Stimulated activated CD4-positive, alpha-beta T cell treated with anti-CD3 and anti-CD28 coated beads, TNF-alpha, amount 100 ng/mL, for 48 hours (primary cell): ENCODE measurements around the gene PIBF1.
"Not testable (repeated sequence)": the region's sequence is repeated elsewhere in the genome, so short reads cannot be mapped to it uniquely, and the experiment has no call there.

ENCODE experiments used
- DNase-seq, 3 donors: peaks; one replicate each; pipeline ENCODE4 v3.0.0-alpha.2; 2020; ENCODE audit warnings: low read depth in 3 of 3

Gene PIBF1

DNA sequence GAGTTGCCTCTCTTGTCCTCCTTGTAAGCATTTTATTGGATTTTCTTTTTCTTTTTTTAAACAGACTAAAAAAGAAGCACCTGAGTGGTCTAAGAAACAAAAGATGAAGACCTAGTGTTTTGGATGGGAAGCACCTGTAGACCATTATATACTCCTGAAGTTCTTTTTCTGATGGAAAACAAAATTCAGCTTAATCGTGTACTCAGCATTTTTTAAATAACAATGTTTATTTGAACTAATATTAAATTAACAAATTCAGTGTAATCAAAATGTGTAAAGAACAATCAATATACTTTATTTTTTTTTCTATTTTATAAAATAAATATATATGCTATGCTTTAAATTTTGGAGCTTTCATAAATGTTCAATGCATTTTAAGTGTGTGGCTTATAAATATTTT, 233.9 kb downstream of the PIBF1 start:
- DNase-seq: no peak

DNA sequence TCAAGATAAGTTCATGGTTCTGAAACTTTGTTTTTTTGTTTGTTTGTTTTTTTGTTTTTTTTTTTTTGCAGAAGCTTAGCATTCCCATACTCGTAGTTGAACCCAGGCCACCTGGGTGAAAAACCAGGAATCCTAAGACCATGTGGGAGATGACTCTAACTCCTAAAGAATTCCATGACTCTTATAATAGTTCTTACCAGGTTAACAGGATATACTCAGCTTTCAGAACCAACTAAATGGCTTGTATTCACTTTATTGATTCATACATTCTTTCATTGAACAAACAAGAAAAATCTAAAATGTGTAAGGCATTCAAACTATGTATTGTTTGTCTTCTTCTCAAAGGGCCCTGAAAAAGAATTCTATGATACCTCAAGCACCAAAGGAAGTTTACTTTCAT, 236.4 kb downstream of the PIBF1 start:
- no peak for DNase-seq

DNA sequence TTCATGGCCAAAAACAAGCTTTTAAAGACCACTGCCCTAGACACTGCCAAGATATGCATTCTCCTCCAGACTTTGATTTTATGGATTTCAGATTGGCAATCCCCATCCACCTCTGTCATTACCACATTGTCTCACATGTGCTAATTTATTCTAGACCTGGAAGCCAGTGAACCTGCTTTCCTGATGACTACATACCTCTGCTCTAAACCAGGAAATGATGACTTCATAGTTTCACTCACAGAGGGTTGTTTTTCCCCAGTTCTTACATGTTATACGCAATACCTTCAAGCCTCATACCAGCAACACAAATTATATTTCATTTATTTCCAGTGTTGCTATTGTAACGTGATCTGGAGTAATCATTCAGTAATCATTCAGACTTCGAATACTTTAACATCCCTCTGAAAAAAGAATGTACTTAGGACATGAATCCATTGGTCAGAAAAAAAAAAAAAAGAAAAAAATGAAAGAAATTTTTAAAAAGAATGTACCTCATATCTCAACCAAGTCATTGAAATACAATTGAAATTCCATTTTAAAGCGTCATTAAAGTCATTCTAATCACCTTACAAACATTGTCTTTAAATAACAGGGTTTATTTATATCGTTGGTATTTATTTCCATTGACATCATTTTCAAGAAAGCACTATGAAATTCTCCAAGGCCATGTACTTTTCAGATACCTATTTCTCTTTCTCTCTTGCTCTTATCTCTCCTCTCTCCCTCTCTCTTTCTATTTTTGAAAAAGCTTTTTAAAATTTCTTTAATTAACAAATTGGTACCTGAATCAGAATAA, 243.5 kb downstream of the PIBF1 start:
- no peak for DNase-seq

DNA sequence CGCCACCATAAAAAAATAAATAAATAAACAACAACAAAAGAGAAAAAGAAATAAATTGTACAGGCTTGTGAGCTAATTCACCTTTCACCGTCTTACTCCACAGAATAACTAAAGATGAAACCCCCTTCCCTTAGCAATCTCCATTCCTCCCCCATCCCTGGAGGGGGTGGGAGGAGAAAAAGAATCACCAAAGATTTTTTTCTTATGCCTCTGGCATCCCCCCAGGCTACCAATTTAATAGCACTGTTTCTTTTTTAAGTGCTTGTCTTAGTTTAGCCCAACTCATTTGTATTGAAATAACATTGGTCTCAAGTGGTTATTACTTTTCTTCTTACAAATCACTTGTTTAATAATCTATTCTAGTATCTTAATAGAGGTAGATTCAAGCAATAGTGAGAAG, 253.0 kb downstream of the PIBF1 start:
- DNase-seq: no peak

DNA sequence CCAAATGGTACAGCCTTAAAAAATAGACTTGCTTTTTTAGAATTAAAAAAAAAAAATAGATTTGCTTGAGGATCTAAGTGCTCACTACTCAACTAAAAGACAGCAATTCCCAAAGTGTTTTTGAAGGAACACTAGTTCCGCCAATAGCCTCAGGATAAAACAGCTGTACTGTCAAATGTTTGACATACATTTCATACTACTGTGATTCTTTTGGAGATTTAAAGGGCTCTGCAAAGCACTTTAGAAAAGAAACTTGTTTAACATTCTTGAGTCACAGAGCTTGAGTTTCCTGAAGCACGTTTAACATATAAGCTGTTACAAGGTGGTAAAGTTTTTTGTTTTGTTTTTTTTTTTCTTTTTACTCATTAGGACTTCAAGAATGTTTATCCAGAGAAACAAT, 253.7 kb downstream of the PIBF1 start:
- DNase-seq: no peak

DNA sequence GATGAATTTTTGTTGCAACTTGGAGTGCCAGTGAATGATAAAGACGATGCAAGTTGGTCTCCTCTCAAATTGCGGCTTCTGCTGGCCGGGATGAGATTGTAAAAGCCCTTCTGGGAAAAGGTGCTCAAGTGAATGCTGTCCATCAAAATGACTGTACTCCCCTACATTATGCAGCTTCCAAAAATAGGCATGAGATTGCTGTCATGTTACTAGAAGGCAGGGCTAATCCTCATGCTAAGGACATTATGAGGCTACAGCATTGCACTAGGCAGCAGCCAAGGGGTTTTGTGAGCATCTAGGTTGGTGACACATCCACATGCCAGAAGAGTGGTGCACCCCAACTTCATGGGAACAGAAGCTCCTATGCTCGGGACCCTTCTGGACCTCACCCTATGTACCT, 254.6 kb downstream of the PIBF1 start:
- DNase-seq: no peak

DNA sequence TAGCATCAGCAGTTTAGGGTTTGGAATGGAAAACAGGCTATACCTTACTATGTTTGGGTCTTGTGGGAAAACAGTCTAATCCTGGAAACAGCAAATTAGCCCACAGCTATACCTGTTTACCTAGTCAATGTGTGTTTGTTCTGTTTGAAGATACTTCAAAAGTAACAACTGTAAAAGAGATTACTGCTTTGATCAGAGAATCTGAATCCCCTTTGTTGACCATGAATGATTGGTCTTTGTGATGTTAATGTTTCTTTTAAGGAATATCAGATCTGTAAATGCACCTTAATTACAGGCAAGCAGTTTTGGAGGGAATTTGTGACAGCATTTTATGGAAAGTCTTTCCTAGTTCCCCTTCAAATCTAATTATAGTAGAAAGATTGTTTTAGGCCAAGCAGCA, 256.1 kb downstream of the PIBF1 start:
- no peak for DNase-seq

DNA sequence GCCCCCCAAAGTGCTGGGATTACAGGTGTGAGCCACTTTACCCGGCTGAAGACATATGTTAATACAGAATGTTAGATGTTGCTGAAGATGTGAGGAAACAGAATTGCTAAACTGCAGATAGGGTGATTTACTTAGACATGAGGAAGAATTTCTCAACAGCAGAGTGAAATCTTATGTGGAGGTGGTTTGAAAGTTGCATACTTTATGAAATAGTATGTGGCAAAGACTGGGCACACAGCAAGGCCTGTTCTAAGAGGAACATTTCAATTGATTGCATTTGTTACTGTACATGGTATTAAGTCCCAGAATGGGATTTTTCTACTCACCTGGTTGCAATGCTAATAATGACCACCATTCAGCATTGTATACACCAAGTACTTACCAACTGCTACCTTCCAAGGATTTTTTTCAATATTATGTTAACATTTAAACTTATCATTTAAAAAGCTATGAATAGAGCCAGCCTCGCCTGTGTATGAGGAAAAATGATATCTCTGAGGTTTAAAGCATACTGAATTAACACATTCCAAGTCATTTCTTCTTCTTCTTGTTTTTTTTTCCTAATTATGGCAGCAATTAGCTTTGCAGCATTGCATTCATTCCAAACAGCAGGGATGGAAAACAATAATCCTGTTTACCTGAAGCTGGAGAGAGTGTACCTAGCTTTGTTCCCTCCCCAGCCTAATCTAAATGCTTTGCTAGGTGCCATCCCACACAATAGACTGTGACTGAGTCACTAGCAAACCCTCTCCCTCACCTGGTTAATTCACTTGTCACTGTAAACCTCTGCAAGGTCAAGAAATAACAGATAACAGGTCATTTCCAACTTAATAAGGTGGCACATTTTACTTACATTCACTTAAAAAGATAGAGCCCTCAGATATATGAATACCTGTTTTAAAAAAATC, 257.5 kb downstream of the PIBF1 start:
- DNase-seq: no peak

DNA sequence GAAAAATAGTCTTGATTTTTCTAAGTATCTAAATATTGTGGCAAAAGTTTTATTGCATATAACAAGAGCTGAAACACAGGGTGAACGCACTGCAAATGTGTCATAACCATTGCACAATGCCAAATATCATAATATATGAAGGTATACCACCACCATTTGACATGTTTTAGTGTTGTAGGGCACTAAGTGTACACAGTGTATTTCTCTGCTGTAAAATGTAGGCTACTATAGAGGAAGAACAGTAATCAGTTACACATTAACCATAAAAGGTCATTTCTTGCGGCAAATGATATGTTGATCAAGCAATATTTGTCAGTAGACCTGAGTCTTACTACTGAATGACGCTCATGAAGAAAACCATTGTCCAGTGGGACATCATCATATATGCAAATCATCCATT, 258.6 kb downstream of the PIBF1 start:
- no peak for DNase-seq

DNA sequence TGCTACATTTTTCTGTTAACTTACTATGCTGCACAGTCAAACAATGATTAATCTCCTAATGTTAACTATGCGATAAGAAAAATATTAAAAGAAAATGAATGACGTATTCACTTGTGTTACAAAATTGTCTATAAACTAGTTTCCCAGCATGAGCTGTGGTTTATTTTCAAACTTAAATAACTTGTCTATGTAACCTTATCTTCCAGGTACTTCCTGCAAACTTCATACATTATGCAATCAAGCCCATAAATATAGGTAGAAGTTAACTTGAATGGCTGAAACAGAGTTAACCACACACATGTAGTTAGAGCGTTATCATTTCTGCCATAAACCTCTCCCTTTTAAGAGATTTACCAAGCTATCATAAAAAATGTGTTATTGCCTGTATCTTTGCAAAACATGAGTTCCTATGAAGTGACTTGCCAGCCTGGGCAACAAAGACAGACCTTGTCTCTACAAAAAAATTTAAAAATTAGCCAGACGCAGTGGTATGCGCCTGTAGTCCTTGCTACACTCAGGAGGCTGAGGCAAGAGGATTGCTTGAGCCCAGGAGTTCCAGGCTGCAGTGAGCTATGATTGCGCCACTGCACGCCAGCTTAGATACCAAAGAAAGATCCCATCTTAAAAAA, 259.1 kb downstream of the PIBF1 start:
- no peak for DNase-seq

DNA sequence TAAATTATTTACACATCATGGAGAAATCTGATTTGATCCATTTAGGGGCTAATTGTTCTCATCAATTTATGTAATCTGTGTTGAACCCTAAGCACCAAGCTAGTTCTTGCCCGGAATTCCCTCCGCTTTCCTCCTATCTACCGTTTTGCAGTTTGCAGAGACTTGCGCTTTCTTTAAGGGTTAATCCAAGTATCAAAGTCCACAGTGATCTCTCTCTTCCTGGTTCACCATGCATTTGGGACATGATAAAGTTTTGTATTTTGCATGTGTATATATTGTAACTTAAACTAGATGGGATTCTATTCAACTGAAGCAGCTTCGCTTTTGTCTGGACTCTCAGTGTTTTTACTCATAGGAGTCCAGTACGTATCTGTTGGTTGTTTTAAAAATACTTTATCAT, 263.1 kb downstream of the PIBF1 start:
- no peak for DNase-seq

DNA sequence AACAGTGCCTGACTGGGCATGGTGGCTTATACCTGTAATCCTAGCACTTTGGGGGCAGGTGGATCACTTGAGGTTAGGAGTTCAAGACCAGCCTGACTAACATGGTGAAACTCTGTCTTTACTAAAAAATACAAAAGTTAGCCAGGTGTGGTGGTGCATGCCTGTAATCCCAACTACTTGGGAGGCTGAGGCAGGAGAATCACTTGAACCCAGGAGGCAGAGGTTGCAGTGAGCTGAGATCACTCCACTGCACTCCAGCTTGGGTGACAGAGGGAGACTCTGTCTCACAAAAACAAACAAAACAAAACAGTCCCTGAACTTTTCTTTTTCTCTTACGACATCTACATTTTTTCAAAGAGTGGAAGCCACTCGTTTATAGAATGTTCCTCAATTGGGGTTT, 266.7 kb downstream of the PIBF1 start:
- DNase-seq: not testable (repeated sequence)

DNA sequence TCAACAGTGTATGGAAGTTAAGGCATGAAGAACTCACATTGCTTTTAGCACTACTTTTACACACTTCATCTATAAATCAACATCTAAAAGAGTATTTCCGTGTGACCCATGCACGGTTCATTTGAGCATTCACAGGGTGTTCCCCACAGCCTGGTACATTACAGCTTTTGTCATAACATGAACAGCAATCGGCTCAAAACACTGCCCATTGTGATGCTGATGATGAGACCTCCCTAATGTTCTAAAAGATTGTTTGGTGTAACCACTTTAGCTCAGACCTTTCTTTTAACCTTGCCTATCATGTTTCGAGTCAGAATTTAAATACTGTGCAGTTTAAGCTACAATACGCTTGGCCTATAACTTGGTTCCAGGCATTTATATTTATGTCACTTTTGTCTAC, 272.8 kb downstream of the PIBF1 start:
- DNase-seq: no peak

DNA sequence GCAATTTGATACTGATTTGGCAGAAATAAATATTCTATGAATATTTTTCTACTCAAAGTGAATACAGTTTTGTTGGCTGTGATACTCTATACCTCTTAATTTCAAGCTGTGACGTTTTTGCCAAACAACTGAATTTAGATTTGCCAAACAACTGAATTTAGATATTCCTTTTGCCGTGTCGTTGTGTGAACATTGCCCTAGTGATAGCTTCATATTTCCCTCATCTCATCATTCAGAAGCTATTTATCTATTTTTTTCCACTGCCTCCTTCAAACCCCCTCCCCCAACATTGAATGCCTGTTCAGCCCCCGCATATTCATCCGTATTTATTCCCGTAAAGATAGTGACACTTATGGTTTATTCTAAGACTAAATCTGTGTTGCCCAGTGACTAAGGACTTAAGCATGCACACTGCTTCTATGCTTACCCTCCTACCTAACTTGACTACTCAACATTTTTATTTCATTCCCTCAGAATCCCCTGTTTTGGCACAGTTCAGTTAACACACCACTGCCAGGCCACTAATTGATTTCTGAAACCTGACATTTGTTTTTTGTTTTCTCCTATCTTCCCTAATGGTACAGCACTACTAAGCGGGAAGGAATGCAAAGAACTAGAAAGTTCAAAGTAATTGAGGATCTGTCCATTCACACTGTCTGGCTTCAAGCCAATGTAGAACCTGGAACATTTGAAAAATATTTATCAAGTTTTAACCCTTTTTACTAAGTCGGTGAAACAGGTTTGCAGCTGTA, 274.1 kb downstream of the PIBF1 start:
- DNase-seq: no peak

DNA sequence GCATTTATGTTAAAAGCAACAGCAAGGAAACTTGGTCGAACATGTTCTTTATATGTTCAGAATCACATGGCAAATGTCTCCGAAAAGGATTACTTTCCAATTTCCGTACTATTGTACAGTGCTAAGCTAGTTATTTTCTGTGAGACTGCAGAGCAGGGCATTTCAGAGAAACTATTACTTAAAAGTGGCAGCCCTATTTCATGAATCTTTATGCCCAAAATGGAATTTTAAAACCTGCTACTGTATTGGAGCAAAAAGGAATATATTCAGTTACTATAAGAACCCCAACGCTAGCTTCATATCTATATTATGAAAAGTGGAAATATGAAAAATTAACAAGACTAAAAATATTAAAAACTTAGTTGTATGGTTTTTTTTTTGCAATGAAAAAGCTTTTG, 274.6 kb downstream of the PIBF1 start:
- DNase-seq: no peak

DNA sequence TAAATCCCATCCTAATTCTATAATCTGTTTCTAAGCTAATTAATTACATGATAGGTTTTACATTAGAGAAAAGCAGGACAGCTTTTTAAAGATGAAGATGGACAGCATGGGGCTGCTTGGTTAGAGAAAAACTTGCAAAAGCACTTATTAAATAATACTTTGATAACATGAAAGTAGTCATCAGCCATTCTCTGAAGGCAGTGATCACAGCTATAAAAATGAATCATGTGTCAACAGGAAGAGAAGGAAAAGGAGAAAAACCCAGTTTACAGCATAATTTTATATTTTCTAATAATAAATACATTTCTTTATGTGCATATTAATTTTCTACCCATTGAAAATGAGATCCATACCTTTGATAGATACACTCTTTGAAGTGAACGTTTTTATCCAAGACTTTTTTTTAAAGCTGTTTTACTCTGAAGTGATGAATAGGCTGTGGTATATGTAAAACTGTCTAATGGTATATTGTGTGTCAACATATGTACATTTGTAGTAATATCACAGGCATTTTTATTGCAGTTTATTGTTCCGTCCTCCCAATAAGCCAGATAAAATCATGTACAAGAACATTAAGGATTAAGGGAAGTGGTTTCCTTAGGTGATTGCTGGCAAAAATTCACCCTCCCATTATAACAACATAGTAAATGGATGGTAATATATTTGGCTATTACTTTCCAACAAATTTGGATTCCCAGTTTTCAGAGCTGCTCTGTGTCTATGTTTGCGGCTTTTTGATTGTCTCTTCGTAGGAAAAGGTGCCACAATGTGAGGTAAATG, 275.5 kb downstream of the PIBF1 start:
- no peak for DNase-seq

DNA sequence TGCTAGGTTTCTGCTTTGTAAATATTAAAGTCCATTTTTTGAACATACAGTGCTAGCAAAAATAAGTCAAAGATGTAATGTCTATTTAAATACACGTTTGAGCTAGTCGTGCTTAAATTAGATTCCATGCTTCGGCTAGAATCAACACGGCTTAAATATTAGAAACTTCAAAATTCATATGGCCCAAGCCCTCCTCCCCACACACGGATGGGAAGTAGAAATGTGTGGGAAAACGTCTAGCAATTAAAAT, 276.1 kb downstream of the PIBF1 start:
- DNase-seq: no peak

DNA sequence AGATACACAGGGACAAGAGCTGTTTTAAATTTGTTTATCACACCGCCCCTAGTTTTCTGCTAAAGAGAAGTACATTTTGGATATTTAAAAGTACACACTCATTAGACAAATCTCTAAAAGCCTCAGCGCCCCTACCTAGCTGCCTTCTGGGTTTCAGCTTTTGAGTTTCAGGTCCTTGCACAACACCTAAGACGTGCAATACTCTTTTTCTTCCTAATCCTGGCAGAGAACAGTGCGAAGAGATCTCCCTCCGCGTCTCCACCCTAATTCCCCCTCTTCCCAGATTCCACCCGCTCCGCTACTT, 276.5 kb downstream of the PIBF1 start:
- DNase-seq: no peak

DNA sequence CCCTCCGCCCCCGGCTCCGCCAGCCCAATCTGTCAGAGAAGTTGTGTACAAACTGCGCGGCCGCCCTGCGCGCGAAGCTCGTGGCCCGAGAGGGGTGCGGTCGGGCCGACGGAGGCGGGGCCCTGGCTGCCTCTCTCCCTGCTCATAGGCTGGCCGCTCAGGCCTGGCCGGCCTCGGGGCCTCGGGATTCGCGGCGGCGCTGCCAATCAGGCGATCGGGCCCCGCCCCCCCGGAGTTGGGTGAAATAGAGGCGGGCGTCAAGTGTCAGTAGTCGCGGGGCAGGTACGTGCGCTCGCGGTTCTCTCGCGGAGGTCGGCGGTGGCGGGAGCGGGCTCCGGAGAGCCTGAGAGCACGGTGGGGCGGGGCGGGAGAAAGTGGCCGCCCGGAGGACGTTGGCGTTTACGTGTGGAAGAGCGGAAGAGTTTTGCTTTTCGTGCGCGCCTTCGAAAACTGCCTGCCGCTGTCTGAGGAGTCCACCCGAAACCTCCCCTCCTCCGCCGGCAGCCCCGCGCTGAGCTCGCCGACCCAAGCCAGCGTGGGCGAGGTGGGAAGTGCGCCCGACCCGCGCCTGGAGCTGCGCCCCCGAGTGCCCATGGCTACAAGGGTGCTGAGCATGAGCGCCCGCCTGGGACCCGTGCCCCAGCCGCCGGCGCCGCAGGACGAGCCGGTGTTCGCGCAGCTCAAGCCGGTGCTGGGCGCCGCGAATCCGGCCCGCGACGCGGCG, 277.0 kb downstream of the PIBF1 start, which contains the start of gene KLF5:
Gene KLF5 (plus strand): TSS at position 270 of the 724 bp plus-strand sequence. CDS start 323 bp downstream, at position 593.
- DNase-seq: peak; percentile 88 to 96 (median 92)

DNA sequence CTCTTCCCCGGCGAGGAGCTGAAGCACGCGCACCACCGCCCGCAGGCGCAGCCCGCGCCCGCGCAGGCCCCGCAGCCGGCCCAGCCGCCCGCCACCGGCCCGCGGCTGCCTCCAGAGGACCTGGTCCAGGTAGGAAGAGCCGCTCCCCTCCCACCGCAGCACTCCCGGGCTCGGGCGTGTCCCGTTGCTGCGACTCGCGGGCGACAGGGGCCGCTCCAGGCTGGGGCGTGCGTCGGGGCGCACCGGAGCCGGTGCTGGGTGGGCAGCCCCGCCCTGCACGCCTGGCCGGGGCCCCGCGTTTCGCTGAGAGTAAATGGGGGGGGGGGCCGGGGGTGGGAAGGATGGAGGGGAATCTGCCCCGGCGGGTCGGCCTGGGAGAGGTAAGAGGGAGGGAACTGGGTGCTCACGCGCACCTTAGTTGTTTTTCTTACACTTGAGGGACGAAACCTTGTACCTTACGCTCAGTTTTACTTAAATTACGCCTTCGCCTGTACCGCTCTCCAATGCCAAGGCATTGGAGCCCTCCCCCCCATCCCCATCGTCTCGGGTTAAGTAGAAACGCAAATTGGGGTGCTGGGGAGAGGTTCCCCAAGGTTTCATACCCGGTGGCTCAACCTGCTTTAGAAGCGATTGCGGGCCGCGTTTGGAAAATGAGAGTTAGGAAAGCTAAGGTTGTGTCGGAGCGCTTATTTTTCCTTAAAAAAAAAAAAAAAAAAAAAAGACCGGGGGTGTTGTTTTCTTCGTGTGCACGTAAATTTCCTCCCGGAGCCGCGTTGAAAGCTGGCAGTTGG, 277.7 kb downstream of the PIBF1 start:
- DNase-seq: peak in 2 of 3 donors; percentile 8 to 24
